HCT116 (cell line): Measurements from ENCODE around the gene MN1. TPM values are rescaled to one million over a fixed set of nuclear protein-coding genes. Genes with fewer than 3 reads are reported as not detected.

ENCODE experiments used
- ATAC-seq: fragments of 200-7000 bp; cut with Tn5 transposase; 2 replicates; pipeline ENCODE4 v1.9.1; 2020; ENCODE audit warnings: mild to moderate bottlenecking, moderate library complexity
- BruUV-seq: library from RNA; stranded (reverse); fragments of 400-500 nt; replicated peaks from 2 replicates; lab custom pipeline; 2021; lab: Mats Ljungman, UMichigan
- CTCF ChIA-PET: fragments of 300-600 bp; sonication (Branson Sonifier 250); formaldehyde crosslinking; loops from one replicate; lab custom pipeline; 2021; ENCODE audit warnings: antibody characterized with exemption; lab: Charles Lee
- POLR2A ChIA-PET: fragments of 300-600, 350-600 bp; sonication (Branson Sonifier 250); formaldehyde crosslinking; loops from one replicate; lab custom pipeline; 2021; ENCODE audit warnings: antibody characterized with exemption; lab: Charles Lee
- RAD21 ChIA-PET, 2 experiments: fragments of 300-600 bp; sonication (Branson Sonifier 250); formaldehyde crosslinking; loops; one replicate each; lab custom pipeline; 2023; ENCODE audit warnings: low total read pairs in 2 of 2; ENCODE audit not compliant: uncharacterized antibody in 2 of 2, unreplicated experiment in 2 of 2, low non-redundant PET in 1 of 2; lab: Charles Lee
- DNase-seq: peaks from one replicate; pipeline ENCODE4 v3.0.0-alpha.2; 2010; ENCODE audit warnings: low read depth, low spot score
- H2AFZ ChIP-seq: fragments of 200-600 bp; shearing (Covaris generic), sonication (generic); 2 replicates; pipeline ENCODE4 v1.6.1; 2017; ENCODE audit warnings: low read depth, mixed run types, mixed read lengths, antibody characterized with exemption, low read length; ENCODE audit not compliant: poor library complexity, severe bottlenecking
- H3K27ac ChIP-seq: 2 replicates; pipeline ENCODE4 v1.5.1; 2012; ENCODE audit warnings: low read depth, low read length
- H3K27me3 ChIP-seq: fragments of 200-600 bp; sonication (generic); 2 replicates; pipeline ENCODE4 v1.6.1; 2016; ENCODE audit warnings: mixed run types, low read length, mixed read lengths; ENCODE audit not compliant: insufficient read depth
- H3K36me3 ChIP-seq, 2 experiments: fragments of 200-500 bp in 1 of 2; fragments of 200-600 bp in 1 of 2; sonication (Bioruptor generic) in 1 of 2; sonication (generic) in 1 of 2; 2 replicates each; pipeline versions ENCODE4 v1.5.1 to v1.6.1; 2014 to 2016; ENCODE audit warnings: low read length in 2 of 2, inconsistent platforms in 1 of 2, mixed read lengths in 1 of 2, mixed run types in 1 of 2; ENCODE audit not compliant: insufficient read depth in 2 of 2, control insufficient read depth in 1 of 2
- H3K4me1 ChIP-seq, 2 experiments: fragments of 200-600 bp in 1 of 2; sonication (generic) in 1 of 2; 2 replicates each; pipeline versions ENCODE4 v1.5.1 to v1.6.1; 2012 to 2017; ENCODE audit warnings: low read length in 2 of 2, inconsistent platforms in 1 of 2, mild to moderate bottlenecking in 1 of 2, mixed read lengths in 1 of 2, mixed run types in 1 of 2, moderate library complexity in 1 of 2; ENCODE audit not compliant: insufficient read depth in 2 of 2, control insufficient read depth in 1 of 2
- H3K4me2 ChIP-seq: fragments of 200-600 bp; sonication (generic); 2 replicates; pipeline ENCODE4 v1.6.1; 2017; ENCODE audit warnings: mixed run types, low read length, mixed read lengths
- H3K4me3 ChIP-seq, 2 experiments: fragments of 200-600 bp in 1 of 2; sonication (generic) in 1 of 2; replicated peaks in 1 of 2; 2 replicates each; pipeline ENCODE4 v1.5.1; 2011 to 2016; ENCODE audit warnings: low read length in 2 of 2, control low read depth in 1 of 2, low read depth in 1 of 2, mild to moderate bottlenecking in 1 of 2, mixed read lengths in 1 of 2, mixed run types in 1 of 2
- H3K79me2 ChIP-seq: fragments of 200-600 bp; sonication (generic); 2 replicates; pipeline ENCODE4 v1.6.1; 2017; ENCODE audit warnings: mild to moderate bottlenecking, mixed run types, low read length, moderate library complexity, mixed read lengths; ENCODE audit not compliant: insufficient read depth
- H3K9ac ChIP-seq: fragments of 200-600 bp; sonication (generic); 2 replicates; pipeline ENCODE4 v1.6.1; 2016; ENCODE audit warnings: low read length, mixed read lengths
- H3K9me2 ChIP-seq: fragments of 200-600 bp; sonication (generic), shearing (Covaris generic); 2 replicates; pipeline ENCODE4 v1.6.1; 2017; ENCODE audit warnings: mixed run types, mild to moderate bottlenecking, moderate library complexity; ENCODE audit not compliant: insufficient read depth
- H3K9me3 ChIP-seq, 2 experiments: fragments of 200-500 bp in 1 of 2; fragments of 200-600 bp in 1 of 2; sonication (Bioruptor generic) in 1 of 2; sonication (generic) in 1 of 2; 2 replicates each; pipeline ENCODE4 v1.6.1; 2014 to 2017; ENCODE audit warnings: low read length in 2 of 2, mixed read lengths in 2 of 2, inconsistent platforms in 1 of 2, low read depth in 1 of 2, mild to moderate bottlenecking in 1 of 2, mixed run types in 1 of 2, moderate library complexity in 1 of 2; ENCODE audit not compliant: control insufficient read depth in 1 of 2, insufficient read depth in 1 of 2
- H4K20me1 ChIP-seq: fragments of 200-600 bp; sonication (generic), shearing (Covaris generic); 2 replicates; pipeline ENCODE4 v1.6.1; 2017; ENCODE audit warnings: mixed run types, mild to moderate bottlenecking, moderate library complexity; ENCODE audit not compliant: insufficient read depth
- ATF3 ChIP-seq: IDR thresholded peaks from 2 replicates; pipeline ENCODE4 v1.6.1; 2012
- CEBPB ChIP-seq: IDR thresholded peaks from 2 replicates; pipeline ENCODE4 v1.6.1; 2012; ENCODE audit warnings: low read depth
- CTCF ChIP-seq, 3 experiments: fragments of 200-600 bp in 1 of 3; sonication (generic) in 1 of 3; IDR thresholded peaks in 2 of 3; conservative IDR thresholded peaks in 1 of 3; 2 replicates each; pipeline ENCODE4 v1.5.1; 2012 to 2017; ENCODE audit warnings: low read depth in 2 of 3, low read length in 2 of 3, antibody characterized with exemption in 1 of 3, borderline replicate concordance in 1 of 3, control low read depth in 1 of 3, mild to moderate bottlenecking in 1 of 3, mixed read lengths in 1 of 3, mixed run types in 1 of 3, moderate library complexity in 1 of 3; ENCODE audit not compliant: insufficient read depth in 1 of 3
- ELF1 ChIP-seq: IDR thresholded peaks from 2 replicates; pipeline ENCODE4 v1.6.1; 2012; ENCODE audit warnings: low read depth, borderline replicate concordance
- EZH2 ChIP-seq: fragments of 200-600 bp; sonication (generic); IDR thresholded peaks from 2 replicates; pipeline ENCODE4 v1.6.1; 2017; ENCODE audit warnings: antibody characterized with exemption, mixed run types
- EZH2phosphoT487 ChIP-seq: fragments of 200-600 bp; IDR thresholded peaks from 2 replicates; pipeline ENCODE4 v1.6.1; 2018; ENCODE audit warnings: antibody characterized with exemption, borderline replicate concordance
- MAX ChIP-seq: IDR thresholded peaks from 2 replicates; pipeline ENCODE4 v1.6.1; 2012
- RAD21 ChIP-seq: IDR thresholded peaks from 2 replicates; pipeline ENCODE4 v1.6.1; 2012; ENCODE audit warnings: low read depth, mild to moderate bottlenecking
- TCF7L2 ChIP-seq: IDR thresholded peaks from 2 replicates; pipeline ENCODE4 v1.7.0; 2011; ENCODE audit warnings: borderline replicate concordance, inconsistent platforms; ENCODE audit not compliant: insufficient read depth, insufficient read length; ENCODE audit errors: extremely low read depth
- intact Hi-C: fragments of 100-400 bp; cut with micrococcal nuclease; formaldehyde crosslinking; loops from 2 replicates; pipeline ENCODE4 v1.10.0; 2022
- total RNA-seq: library from RNA; stranded (reverse); gene quantifications from one replicate; pipeline ENCODE4 v1.2.1, GENCODE V29; 2021; ENCODE audit not compliant: unreplicated experiment

The MN1 gene
- total RNA-seq, 1 experiment from 2014 or later, result 2.9 TPM

- no peaks in the 10 kb centered on the region for H3K4me1 ChIP-seq
- ATAC-seq, result no peak
- no peaks in the 10 kb centered on the region for H3K9me3 ChIP-seq
- DNase-seq, result no peak
- no peak overlapping the region for H3K27ac ChIP-seq
- no peaks in the 10 kb centered on the region for H3K79me2 ChIP-seq
- H3K4me2 ChIP-seq, result no peak overlapping the region
- TF ChIP-seq EZH2phosphoT487 (no peak), CTCF (IDR thresholded peaks at IDR 0.05 in 2 of 3, conservative IDR thresholded peaks at IDR 0.05 in 1 of 3; ENCODE audit: borderline replicate concordance in 1 of 3, insufficient read depth in 1 of 3, low read depth in 2 of 3, low read length in 2 of 3) (no peak), ATF3 (no peak), TCF7L2 (no peak), EZH2 (no peak), MAX (no peak), CEBPB (no peak), ELF1 (no peak), RAD21 (no peak)
- ChIA-PET RAD21 (no interaction called here), CTCF (no interaction called here), POLR2A (no interaction called here)
- intact Hi-C loops, result no loop called here
- BruUV-seq, result no TSS peak
- H3K9me2 ChIP-seq, result no peaks in the 10 kb centered on the region
- H2AFZ ChIP-seq, result no peak overlapping the region
- H3K4me3 ChIP-seq, result no peak overlapping the region
- no peaks in the 10 kb centered on the region for H3K36me3 ChIP-seq
- H3K27me3 ChIP-seq, result no peaks in the 10 kb centered on the region
- H4K20me1 ChIP-seq, result no peaks in the 10 kb centered on the region
- H3K9ac ChIP-seq, result no peak overlapping the region
Observed at GRCh38 chr22:27760474-27760873, 41.1 kb downstream of the MN1 start.
